PC-9 (cell line): ENCODE results near the gene IREB2. TPM values are rescaled to one million over a fixed set of nuclear protein-coding genes. Genes with fewer than 3 reads are reported as not detected.
A peak's percentile ranks its signal among the peaks of the same experiment; 100 is the strongest.

Experiments
- BruUV-seq: library from RNA; stranded (reverse); fragments of 400-500 nt; replicated peaks from 2 replicates; lab custom pipeline; 2021; lab: Mats Ljungman, UMichigan
- CTCF ChIA-PET: fragments of 300-600 bp; sonication (Branson Sonifier 250); formaldehyde crosslinking; loops from one replicate; lab custom pipeline; 2022; ENCODE audit warnings: antibody characterized with exemption; lab: Charles Lee
- POLR2A ChIA-PET: fragments of 300-600 bp; sonication (Branson Sonifier 250); formaldehyde crosslinking; loops from one replicate; lab custom pipeline; 2022; ENCODE audit warnings: antibody characterized with exemption; ENCODE audit not compliant: unreplicated experiment; lab: Charles Lee
- DNase-seq, 2 experiments: peaks; one replicate each; pipeline versions ENCODE4 v3.0.0 to v3.0.0-alpha.2; 2015 to 2022; ENCODE audit warnings: mixed read lengths in 1 of 2
- H2AFZ ChIP-seq: fragments of 200-600 bp; sonication (generic); 2 replicates; pipeline ENCODE4 v1.8.1; 2017; ENCODE audit warnings: antibody characterized with exemption
- H3F3A ChIP-seq: fragments of 200-600 bp; sonication (generic); 2 replicates; pipeline ENCODE4 v1.8.1; 2017; ENCODE audit warnings: antibody characterized with exemption, mild to moderate bottlenecking, low read depth; ENCODE audit not compliant: insufficient read depth
- H3K27ac ChIP-seq: fragments of 200-600 bp; sonication (generic); 2 replicates; pipeline ENCODE4 v1.6.1; 2016; ENCODE audit warnings: mixed run types
- H3K27me3 ChIP-seq: fragments of 200-600 bp; sonication (generic); 2 replicates; pipeline ENCODE4 v1.6.1; 2016; ENCODE audit warnings: low read depth, mixed run types; ENCODE audit not compliant: insufficient read depth
- H3K36me3 ChIP-seq: fragments of 200-600 bp; sonication (generic); 2 replicates; pipeline ENCODE4 v1.6.1; 2016; ENCODE audit warnings: low read depth, mixed run types
- H3K4me1 ChIP-seq: fragments of 200-600 bp; sonication (generic); replicated peaks from 2 replicates; pipeline ENCODE4 v1.6.1; 2016; ENCODE audit warnings: mixed run types; ENCODE audit not compliant: insufficient read depth
- H3K4me2 ChIP-seq: fragments of 200-600 bp; sonication (generic); 2 replicates; pipeline ENCODE4 v1.6.1; 2017; ENCODE audit warnings: mixed run types
- H3K4me3 ChIP-seq: fragments of 200-600 bp; sonication (generic); 2 replicates; pipeline ENCODE4 v1.6.1; 2016; ENCODE audit warnings: mixed run types
- H3K79me2 ChIP-seq: fragments of 200-600 bp; sonication (generic); 2 replicates; pipeline ENCODE4 v1.6.1; 2017; ENCODE audit warnings: low read depth, mixed run types
- H3K9me2 ChIP-seq: fragments of 200-600 bp; sonication (generic); 2 replicates; pipeline ENCODE4 v1.8.1; 2017; ENCODE audit warnings: mild to moderate bottlenecking; ENCODE audit not compliant: insufficient read depth
- H3K9me3 ChIP-seq: fragments of 200-600 bp; sonication (generic); 2 replicates; pipeline ENCODE4 v1.8.1; 2016; ENCODE audit warnings: low read depth; ENCODE audit not compliant: insufficient read depth
- H4K20me1 ChIP-seq: fragments of 200-600 bp; sonication (generic); 2 replicates; pipeline ENCODE4 v1.8.1; 2017; ENCODE audit not compliant: insufficient read depth
- CTCF ChIP-seq: fragments of 200-600 bp; sonication (generic); conservative IDR thresholded peaks from 2 replicates; pipeline ENCODE4 v1.6.1; 2017; ENCODE audit warnings: mixed run types, antibody characterized with exemption, mild to moderate bottlenecking, moderate library complexity
- EZH2 ChIP-seq: fragments of 200-600 bp; sonication (generic); IDR thresholded peaks from 2 replicates; pipeline ENCODE4 v1.8.0; 2017; ENCODE audit warnings: antibody characterized with exemption, low read depth
- intact Hi-C: fragments of 100-400 bp; cut with micrococcal nuclease; formaldehyde crosslinking; loops from one replicate; pipeline ENCODE4 v1.10.0; 2022; ENCODE audit not compliant: unreplicated experiment
- total RNA-seq: library from RNA; stranded (reverse); gene quantifications from 2 replicates; pipeline ENCODE4 v1.2.3, GENCODE V29; 2021

The IREB2 gene
- total RNA-seq, 1 experiment from 2014 or later = 48.8 TPM

GRCh38 chr15:78415284-78415683 lies 22.7 kb upstream of the IREB2 start:
- CTCF ChIA-PET = no interaction called here

GRCh38 chr15:78417754-78418630 lies 20.0 kb upstream of the IREB2 start:
- H2AFZ ChIP-seq = no peak overlapping the region
- POLR2A ChIA-PET = no interaction called here

More at GRCh38 chr15:78415284-78415683, 22.7 kb upstream of the IREB2 start:
- H3K36me3 ChIP-seq = no peaks in the 10 kb centered on the region
- H3K9me2 ChIP-seq = no peaks in the 10 kb centered on the region
- no peak overlapping the region for H3K4me3 ChIP-seq
- no peak overlapping the region for H2AFZ ChIP-seq
- no peaks in the 10 kb centered on the region for H4K20me1 ChIP-seq
- TF ChIP-seq CTCF = peak; percentile 65
- TF ChIP-seq EZH2 = no peak
- no peak overlapping the region for H3K27ac ChIP-seq
- no peak for DNase-seq
- H3F3A ChIP-seq = no peaks in the 10 kb centered on the region
- no peak overlapping the region for H3K4me2 ChIP-seq
- H3K4me1 ChIP-seq = peaks cover 6% of the 10 kb centered on the region
- intact Hi-C loops = loop anchor here (1.0 kb wide), 1 partner anchor 107 kb away; no protein-coding TSS in a partner anchor
- no TSS peak for BruUV-seq
- H3K79me2 ChIP-seq = no peaks in the 10 kb centered on the region
- POLR2A ChIA-PET = interaction anchor here (0.6 kb wide), 1 partner anchor 305 kb away, joined by 4 read pairs; no protein-coding TSS in a partner anchor
- no peaks in the 10 kb centered on the region for H3K27me3 ChIP-seq
- no peaks in the 10 kb centered on the region; the same call in 1 of the 2 replicates for H3K9me3 ChIP-seq

GRCh38 chr15:78418686-78419085 lies 19.3 kb upstream of the IREB2 start:
- BruUV-seq = no TSS peak
- H3K4me2 ChIP-seq = no peak overlapping the region
- no peak overlapping the region for H3K4me3 ChIP-seq
- CTCF ChIA-PET = no interaction called here
- H3K27ac ChIP-seq = no peak overlapping the region
- no peaks in the 10 kb centered on the region for H3K4me1 ChIP-seq
- no peak for TF ChIP-seq EZH2
- no peak for TF ChIP-seq CTCF
- H3K27me3 ChIP-seq = no peaks in the 10 kb centered on the region
- no peaks in the 10 kb centered on the region; the same call in 1 of the 2 replicates for H3K9me3 ChIP-seq
- no peaks in the 10 kb centered on the region for H3F3A ChIP-seq
- H3K9me2 ChIP-seq = no peaks in the 10 kb centered on the region
- no peak for DNase-seq
- no peaks in the 10 kb centered on the region for H3K79me2 ChIP-seq
- no peaks in the 10 kb centered on the region for H4K20me1 ChIP-seq
- POLR2A ChIA-PET = no interaction called here
- intact Hi-C loops = no loop called here
- H2AFZ ChIP-seq = no peak overlapping the region
- no peaks in the 10 kb centered on the region for H3K36me3 ChIP-seq

More at GRCh38 chr15:78417754-78418630, 20.0 kb upstream of the IREB2 start:
- H3K4me2 ChIP-seq = no peak overlapping the region
- intact Hi-C loops = no loop called here
- DNase-seq = no peak
- no peaks in the 10 kb centered on the region for H3K79me2 ChIP-seq
- no TSS peak for BruUV-seq
- CTCF ChIA-PET = no interaction called here
- H3K9me2 ChIP-seq = no peaks in the 10 kb centered on the region
- H3K4me1 ChIP-seq = no peaks in the 10 kb centered on the region
- no peaks in the 10 kb centered on the region for H4K20me1 ChIP-seq
- no peaks in the 10 kb centered on the region for H3K36me3 ChIP-seq
- H3K27ac ChIP-seq = no peak overlapping the region
- no peaks in the 10 kb centered on the region for H3K27me3 ChIP-seq
- TF ChIP-seq EZH2 (no peak), CTCF (no peak)
- H3K4me3 ChIP-seq = no peak overlapping the region
- no peaks in the 10 kb centered on the region for H3F3A ChIP-seq
- H3K9me3 ChIP-seq = no peaks in the 10 kb centered on the region; the same call in 1 of the 2 replicates
